CD4-positive, alpha-beta T cell treated with Interleukin-1 beta for 1 hour (primary cell): Measurements from ENCODE around the gene OPCML.

ENCODE experiments used
- DNase-seq, 2 donors: peaks; one replicate each; pipeline ENCODE4 v3.0.0-alpha.2; 2020 to 2022

Gene OPCML

DNA sequence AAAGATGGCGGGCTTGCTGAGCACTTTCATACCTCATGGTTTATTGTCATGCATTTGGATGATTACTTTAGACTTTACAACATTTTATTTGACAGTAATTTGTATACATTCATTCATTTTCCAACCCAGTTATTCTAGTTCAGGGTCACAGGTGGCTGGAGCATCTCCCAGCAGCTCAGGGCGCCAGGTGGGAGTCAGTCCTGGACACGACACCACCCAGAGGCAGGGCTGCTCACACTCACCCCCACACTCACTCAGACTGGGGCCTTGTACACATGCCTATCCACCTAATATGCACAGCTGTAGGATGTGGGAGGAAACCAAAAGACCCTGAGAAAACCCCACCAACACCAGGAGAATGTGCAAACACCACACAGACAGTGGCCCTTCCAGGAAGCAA lies 123.9 kb downstream of the OPCML start:
- DNase-seq, result no peak

DNA sequence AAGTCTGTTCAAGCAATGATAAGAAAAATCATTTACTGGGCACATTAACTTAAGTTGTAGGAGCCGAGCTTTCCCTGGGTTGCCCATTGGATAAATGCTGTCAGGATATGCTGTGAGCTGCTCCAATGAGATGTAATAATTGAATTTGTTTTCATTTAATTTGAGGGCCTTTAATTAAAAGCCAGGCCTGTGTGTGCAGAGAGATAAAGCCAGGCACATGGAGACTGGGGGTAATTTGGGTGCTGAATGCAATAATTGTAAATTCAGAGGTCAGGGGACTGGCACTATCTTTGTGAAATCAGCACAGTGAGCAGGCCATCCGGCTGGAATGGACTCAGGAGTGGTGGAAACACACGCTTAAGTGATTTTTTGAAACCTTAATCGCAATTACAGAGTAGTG lies 125.8 kb downstream of the OPCML start:
- DNase-seq, result no peak

DNA sequence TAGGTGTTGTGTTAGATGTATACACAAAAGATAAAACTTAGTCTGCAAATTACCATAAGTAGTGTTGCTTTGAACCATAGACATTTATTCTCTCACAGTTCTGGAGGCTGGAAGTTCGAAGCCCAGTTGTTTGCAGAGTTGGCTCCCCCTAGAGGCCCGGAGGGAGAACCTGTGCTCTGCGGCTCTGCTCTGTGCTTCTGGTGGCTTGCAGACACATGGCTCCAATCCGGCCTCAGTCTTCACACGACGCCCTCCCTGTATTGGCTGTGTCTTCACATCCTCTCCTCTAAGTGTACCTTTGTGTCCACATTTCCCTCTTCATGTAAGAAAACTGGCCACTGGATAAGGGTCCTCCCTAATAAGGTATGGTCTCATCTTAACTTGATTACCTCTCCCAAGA lies 128.4 kb downstream of the OPCML start:
- DNase-seq, result no peak

DNA sequence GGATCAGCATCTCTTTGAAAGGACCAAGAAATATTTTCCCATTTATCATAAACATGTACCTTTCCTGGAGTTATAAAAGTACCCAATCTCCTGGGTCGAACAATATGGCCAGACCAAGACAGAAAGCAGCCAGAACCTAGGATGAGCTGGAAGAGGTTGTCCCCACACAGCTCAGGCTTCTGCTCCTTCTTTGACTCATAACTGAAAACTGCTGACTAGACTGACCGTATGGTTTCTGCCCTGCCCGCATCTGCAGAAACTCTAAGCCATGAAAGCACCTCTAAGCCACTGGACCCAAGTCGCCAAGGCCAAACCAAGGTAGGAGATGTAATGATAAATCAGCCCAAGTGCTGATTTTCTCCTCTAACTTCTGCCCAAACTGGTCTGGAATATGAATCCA lies 129.8 kb downstream of the OPCML start:
- DNase-seq, result no peak

DNA sequence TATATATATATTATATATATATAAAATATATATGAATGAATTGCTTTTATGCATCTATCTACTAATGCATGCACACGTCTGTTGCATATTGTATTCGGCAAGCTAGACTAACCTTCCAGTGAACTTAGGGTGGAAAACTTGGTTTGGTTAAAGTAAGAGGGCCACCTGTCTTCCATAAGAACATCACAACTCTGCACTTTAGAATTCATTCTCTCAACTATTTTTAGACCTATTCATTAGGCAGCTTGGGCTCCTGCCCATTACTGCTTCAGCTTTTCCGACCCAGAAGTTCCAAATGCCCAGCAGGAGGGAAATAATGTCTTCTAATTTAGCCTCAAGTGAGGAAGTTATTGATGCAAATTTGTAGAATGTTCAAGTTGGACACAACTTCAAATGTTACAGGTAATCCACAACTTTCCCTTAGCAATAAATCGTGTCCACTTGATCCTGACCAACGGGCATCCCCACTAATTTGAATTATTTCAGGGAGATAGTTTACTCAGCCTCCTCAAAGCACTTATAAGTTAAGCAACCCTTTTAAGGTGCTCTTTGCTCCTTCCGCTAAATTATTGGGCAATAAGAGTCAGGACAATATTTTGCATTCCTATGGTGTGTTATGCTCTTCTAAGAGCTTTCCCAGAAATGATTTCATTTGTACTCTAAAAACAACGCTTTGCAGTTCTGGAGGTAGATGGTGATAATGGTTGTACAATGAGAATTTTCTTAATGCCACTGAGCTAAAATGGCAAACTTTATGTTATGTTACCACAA lies 132.3 kb downstream of the OPCML start:
- no peak for DNase-seq

DNA sequence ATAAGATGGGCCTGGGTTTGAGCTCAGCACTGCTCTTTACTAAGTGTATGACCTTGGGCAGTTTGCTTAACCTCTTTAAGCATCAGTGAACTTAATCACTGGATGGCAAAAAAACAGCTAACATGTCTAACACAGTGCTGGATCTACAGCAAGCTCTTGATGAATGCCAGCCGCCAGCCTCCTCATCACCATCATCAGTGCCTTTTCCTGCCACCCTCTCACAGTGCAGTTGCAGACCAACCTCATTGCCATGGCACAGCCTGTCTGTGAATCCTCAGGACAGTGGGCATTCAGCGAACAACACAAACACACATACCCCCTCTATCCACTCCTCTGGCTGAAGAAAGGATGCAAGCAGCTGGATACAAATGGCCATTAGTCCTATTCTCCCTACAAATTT lies 133.0 kb downstream of the OPCML start:
- DNase-seq, result no peak

DNA sequence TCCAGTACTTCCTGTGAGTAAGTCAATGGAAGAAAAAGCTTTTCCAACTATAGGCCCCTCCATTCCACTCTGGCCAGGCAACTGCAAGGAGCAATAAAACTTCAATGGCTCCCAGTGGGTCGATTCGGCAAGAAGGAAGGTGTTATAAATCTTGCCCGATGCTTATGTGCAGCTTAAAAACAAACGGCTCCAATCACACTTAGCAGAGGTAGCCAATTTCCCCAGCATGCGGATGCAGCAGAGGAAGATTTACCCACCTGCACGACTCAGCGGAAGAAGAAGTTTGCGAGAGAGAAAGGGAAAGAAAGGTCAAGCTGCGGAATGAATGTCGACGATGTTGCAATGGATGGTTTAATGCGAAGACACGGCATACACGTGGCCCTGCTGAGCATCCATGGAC lies 141.5 kb downstream of the OPCML start:
- no peak for DNase-seq

DNA sequence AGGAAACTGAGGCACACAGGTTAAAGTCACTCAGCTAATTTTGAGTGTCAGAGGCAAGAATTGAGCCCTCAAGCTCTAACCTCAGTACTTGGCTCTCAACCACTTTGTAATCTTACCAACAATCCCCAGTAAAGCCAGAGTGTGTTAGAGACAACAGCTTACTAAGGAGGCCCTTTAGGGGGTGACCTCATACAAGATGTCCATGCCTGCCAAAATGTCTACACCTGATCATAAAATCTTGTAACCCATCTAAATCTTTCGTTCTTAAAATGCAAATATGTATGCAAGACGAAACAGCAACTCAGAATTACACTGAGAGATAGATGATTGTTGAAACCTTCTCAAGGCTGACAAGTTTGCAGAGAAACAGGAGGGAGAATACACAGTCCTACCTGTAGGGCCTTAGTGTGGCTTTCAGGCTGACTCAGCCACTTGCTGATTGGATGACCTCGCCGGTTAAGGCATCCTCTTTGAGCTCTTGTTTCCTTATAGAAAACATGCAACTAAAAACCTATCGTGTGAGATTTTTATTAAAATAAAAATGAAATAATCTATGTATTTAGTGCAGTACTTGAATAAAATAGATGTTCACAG lies 143.2 kb downstream of the OPCML start:
- DNase-seq, result no peak

DNA sequence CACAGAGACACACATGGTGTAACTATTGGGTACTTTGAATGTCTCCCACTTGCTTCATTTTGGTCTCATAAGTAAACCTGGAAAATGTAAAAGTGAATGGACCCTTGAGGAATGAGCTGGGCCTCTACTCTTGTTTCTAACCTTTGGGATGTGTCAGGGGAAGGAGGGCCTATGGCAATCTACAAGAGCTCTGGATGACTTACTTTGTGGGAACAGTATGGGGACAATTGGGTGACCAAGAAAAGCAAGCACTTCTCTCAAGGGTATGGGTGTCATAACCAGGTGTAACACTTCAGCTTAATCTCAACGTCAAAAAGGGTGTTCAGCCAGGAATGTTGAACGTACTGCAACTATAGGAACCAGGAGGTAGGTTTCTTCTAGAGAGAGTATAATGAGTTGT lies 144.0 kb downstream of the OPCML start:
- DNase-seq, result no peak

DNA sequence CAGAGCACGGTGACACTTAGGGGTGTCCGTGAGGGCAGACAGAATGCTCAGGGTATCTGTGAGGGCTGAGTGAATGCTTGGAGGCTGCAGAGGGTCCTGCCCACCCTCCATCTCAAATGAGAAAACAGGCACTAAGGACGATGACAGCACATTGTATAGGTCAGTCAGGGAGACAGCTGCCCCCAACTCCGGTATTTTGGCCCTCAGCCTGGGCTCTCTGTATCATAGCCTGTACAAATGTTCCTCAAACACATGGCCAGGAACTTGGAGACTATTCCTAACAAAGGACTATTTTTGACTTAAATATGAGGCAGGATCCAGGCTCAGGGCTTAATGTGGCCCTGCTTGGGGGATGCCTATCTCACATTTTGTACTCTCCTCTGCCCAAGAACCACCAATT lies 145.4 kb downstream of the OPCML start:
- no peak for DNase-seq

DNA sequence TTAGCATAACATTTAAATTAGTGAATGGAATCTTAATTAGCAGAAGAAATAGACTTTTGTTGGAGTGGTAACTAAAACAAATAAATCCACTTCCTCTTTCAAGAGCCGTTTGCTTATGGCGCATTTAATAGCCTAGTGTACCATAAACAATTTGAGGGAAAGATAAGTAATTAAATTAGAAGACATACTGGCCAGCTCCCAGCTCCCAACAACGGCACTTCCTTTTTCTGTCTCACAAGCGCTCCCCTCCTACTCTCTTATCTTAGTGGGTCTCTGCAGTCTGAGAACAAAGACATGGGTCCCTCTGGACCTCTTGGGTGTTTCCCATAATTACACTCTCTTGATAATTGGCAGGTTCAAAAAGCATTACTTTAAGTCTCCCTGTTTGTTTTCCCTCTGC lies 146.0 kb downstream of the OPCML start:
- DNase-seq, result no peak

DNA sequence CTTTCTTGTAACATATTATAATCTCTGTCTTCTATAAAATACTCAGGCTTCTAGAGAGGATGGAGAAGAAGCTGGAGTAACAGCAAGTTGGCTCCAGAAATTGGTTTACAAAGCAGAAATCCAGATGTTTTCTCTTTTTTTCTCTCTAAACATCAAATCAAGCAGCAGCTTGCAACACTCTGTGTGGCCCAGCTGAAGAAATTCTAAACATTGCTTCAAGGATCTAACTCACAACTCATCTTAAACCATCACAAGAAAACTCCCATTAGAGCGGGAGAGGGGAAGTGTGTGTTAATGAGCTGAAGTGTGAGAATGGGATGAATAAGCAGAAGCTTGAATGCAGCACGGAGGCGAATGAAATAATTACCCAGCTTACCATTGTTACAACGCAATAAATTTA lies 146.5 kb downstream of the OPCML start:
- DNase-seq, result no peak

DNA sequence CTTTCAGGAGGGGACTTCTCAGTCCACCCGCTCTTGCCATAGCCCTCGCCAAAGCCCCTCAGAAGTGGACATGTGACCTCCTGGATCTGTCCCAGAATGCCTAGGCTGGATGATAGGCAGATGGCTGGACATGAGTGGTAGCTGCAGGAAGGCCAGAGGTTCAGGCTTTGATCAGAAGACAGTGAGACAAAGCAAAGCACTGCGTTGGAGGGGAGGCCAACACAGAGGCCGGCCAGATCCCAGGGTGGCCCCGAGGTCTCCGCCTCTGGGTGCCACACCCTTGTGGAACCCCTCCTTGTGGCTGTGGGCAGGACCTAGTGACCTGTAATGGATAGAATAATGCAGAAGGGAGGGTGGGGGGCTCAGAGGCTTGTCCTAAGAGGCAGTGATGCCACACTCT lies 147.6 kb downstream of the OPCML start:
- DNase-seq, result no peak

DNA sequence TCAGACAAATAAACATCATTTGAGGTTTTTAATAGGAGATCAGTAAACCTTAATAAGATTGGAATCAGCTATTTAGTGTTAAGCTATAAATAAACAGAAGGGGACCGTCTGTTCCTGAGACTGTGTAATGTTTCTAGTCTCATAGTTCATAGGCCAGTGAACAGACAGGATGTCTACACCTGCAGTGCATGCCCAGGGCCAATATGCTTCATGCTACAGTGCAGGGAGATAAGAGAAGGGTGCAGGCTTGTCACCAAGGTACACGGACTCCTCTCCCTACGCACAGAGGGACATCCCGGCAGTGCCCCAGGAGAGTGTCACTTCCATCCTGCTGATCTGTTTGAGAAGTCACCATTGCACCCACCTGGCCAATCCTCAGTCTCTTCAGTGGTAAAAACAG lies 148.6 kb downstream of the OPCML start:
- no peak for DNase-seq

DNA sequence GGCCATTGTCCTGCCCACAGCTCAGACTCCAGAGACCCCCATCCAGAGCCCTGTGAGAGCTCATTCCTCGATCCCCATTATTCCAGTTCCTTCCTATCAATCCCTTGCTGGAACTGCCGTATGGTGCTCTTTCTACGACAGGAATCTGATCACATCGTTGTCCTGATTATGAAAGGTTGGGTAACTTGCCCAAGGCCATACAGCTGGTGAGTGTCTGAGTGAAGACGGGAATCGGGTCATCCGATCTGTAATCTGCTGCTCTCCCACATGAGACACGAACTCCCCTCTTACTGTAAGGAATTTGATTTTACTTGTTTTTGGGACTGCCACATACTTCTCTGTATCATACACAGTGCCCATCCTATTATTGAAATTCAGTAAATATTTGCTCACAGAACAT lies 149.1 kb downstream of the OPCML start:
- DNase-seq, result no peak

DNA sequence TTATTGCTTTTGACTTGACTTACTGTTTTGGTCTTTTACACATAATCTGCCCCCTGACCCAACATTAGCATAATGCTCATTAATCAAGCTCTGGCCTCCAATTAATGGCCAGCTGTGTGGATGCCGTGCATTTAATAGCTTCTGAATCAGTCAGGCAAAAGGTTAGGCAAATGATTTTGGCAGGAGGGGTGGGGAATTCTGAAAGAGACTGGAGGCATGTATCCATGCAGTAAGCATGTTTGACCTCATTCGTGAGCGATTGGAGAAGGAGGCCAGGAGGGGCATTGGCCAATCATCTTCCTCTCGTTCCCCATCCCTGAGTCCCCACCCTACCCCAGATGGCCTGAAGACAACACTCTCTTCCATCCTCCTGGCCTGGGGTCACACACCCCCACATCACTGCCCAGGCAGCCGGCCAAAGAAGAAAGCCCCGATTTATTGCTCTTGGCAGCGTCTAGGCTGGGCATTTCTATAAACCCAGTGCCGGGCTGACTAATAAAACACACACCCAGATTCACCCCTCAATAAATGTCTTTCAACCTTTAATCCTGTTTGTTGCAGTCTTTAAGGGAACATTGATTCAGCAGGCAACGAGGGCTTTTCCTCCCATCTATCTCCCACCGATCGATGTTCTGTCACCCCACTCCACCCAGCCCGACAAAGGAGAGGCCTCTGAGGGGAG lies 150.0 kb downstream of the OPCML start:
- DNase-seq, result no peak

DNA sequence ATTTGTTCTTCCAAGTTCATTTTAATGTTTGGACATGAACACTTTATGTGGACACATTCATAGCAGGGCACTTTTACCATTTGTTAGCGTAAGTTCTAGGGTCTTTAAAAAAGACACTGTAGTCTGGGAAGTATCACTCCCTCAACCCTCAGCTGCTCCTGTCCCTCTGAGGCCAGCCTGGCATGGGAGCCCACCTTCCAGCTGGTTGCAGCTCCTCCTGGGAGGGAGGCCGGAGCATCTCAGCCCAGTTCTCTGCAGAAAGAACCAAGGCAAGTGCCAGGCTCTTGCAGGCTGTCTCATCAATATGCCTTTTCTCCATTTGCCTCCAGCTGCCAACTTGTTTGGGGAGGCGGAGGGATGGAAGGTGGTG lies 150.6 kb downstream of the OPCML start:
- DNase-seq, result no peak

DNA sequence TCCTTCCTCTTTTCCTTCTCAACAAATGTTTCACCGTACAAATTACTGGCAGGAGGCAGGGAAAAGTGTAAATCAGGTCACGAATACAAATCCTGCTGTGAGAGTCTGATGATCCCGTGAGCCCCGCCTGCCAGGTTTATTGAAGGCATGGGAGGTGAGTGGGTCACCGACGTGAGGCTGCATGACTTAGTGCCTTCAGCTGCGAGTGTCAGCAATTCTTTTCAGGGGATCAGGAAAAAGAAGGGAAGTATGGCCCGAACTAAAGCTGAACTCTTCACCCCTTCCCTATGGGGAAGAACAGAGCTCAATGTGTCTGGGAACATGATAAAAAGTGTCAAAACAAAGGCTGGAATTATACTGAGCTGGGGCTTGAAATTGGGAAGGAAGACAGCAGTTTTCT lies 166.2 kb downstream of the OPCML start:
- no peak for DNase-seq

DNA sequence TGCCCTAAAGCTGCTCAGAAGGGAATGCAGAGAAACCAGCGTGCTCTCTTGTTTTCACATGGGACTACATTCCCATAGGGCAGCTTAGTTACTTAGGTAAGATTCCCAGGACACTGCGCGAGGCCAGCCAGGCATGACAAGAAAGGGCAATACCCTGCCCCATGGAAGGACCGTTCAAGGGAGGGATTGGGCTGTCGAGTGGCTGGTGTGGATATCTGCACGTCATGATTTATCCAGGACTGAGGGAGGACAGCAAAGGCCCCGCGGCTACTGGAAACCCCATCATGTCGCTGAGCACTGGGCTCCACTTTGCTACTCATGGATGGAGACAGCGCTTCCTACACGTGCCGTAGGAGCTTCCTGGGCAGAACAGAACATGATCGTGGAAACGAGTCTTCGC lies 169.4 kb downstream of the OPCML start:
- DNase-seq, result no peak

DNA sequence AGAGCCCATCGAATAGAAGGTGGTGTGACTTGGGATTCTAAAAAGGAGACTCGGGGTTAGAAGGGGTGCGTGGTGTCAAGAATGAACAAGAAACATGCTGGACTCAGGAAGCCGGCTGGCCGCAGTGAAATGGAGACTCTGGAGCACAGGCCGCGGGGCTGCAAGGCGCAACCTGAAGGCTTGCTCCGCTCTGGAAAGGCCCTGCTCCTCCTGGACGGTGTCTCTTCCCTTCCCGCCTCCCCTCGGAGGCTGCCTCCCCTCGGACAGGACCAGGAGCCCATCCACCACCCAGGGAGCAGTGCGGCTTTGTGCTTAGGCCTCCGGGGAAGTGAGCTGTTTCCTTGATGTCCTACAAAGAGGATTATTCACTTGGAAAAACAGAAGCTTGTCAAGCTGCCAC lies 170.1 kb downstream of the OPCML start:
- no peak for DNase-seq

DNA sequence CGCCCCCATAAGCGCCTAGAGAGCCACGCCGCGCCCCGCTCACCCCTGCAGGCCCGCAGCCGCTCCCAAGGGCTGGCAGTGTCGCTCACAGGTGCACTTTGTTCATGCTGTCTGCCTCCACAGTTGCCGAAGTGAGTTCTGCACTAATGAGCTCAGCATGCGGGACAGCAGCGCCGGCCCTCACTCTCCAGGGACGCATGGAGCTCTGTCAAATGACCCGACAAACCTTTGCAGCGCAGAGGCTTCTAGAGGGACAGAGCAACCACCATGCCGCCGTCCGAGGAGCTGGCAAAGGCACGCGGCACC lies 170.7 kb downstream of the OPCML start:
- DNase-seq, result no peak

DNA sequence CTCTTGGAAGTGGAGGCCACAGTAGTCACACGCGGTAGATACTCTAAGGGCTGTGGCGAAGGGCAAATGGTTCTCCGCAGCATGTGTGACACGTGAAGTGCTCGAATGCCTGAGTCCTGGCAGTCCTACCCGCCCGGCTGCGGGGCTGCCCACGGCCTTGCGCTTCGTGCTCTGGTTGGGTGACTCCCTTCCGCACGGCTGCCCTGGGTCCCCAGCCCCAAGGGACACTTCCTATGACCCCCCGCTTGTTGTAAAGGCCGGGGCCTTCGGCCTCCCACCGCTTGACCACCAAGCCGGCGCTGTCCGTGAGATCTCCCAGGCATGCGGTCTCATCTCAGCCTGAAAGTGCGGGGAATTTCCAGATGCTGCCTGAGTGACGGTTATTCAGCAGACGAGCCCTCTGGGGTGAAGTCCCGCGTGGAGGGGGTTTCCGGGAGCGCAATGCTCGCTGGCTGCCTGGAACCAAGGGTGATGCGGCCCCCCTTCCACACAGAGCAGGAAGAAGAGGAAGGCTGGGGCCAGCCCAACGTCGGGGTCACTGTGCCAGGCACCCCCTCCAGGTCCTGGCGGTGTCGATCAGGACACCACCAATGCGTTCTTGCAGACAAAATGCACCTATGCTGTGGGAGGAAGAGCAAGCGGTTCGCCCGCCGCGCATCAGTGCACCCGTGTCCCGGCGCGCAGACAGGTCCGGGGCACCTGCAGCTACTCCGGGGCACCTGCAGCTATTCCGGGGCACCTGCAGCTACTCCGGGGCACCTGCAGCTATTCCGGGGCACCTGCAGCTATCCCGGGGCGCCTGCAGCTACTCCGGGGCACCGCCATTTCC lies 171.2 kb downstream of the OPCML start:
- no peak for DNase-seq

DNA sequence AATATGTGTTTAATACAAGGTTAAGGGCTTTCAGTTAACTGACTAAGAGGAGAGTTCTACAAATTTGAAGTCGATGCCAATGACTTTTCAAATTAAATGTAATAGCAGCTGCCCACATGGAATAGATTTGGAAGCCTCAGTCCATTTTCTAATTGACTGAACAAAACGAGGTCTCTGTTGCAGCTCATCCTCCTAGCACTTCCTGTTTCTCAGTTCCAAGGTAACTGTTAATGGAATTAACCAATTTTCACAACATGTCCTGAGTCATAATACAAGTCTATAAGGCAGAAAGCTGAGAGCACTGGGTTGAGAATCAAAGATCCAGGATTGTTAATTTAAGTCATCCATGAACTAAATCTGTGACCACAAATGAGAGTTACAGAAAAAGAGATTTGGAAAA lies 177.2 kb downstream of the OPCML start:
- DNase-seq, result no peak

DNA sequence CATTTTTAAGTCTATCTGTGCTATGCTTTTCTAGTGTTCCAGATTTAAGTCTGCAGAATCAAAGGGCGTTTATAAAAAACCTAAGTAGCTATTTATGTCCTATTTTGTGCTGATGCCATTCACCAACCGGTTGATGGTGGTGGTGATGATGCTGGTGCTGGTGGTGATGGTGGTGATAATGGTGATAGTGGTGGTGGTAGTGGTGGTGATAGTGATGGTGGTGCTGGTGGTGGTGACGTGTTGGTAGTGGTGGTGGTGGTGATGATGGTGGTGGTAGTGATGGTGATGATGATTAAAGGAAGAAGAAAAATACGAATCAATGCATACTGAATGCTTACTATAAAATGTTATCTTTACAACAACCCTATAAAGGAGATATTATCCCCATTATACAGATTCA lies 178.2 kb downstream of the OPCML start:
- no peak for DNase-seq
